Central memory CD4-positive, alpha-beta T cell (primary cell): ENCODE results near the gene NANP.
"Not testable (repeated sequence)": the region's sequence is repeated elsewhere in the genome, so short reads cannot be mapped to it uniquely, and the experiment has no call there.

Experiments used
- DNase-seq: peaks from one replicate; pipeline ENCODE4 v3.0.0; 2022

Gene NANP

GRCh38 chr20:25605148-25605547 lies 18.7 kb downstream of the NANP start:
- no peak for DNase-seq

- DNase-seq: no peak
These were observed 19.2 kb downstream of the NANP start for GRCh38 chr20:25604611-25605010.

- DNase-seq: not testable (repeated sequence)
These were observed 20.9 kb downstream of the NANP start for GRCh38 chr20:25602914-25603309.

- DNase-seq: not testable (repeated sequence)
These were observed 21.5 kb downstream of the NANP start for GRCh38 chr20:25602191-25602913.

GRCh38 chr20:25601659-25602058 lies 22.2 kb downstream of the NANP start:
- no peak for DNase-seq

- no peak for DNase-seq
These were observed 23.2 kb downstream of the NANP start for GRCh38 chr20:25600632-25601031.

GRCh38 chr20:25592135-25592852 lies 31.5 kb downstream of the NANP start:
- no peak for DNase-seq

- DNase-seq: not testable (repeated sequence)
These were observed 33.0 kb downstream of the NANP start for GRCh38 chr20:25590778-25591177.

GRCh38 chr20:25588491-25588890 lies 35.3 kb downstream of the NANP start:
- DNase-seq: no peak

- DNase-seq: no peak
These were observed 36.3 kb downstream of the NANP start for GRCh38 chr20:25587536-25587935.

- DNase-seq: no peak
These were observed 36.9 kb downstream of the NANP start for GRCh38 chr20:25586877-25587276.

- peak; percentile 35 for DNase-seq
These were observed 38.7 kb downstream of the NANP start, which contains the start of gene NINL for GRCh38 chr20:25584905-25585704. NINL (minus strand) TSS chr20:25585531; CDS start chr20:25526587, 58,944 bp downstream.

- DNase-seq: not testable (repeated sequence)
These were observed 40.2 kb downstream of the NANP start for GRCh38 chr20:25583607-25584006.

GRCh38 chr20:25580711-25581110 lies 43.1 kb downstream of the NANP start:
- DNase-seq: no peak

GRCh38 chr20:25579081-25579770 lies 44.6 kb downstream of the NANP start:
- DNase-seq: no peak

GRCh38 chr20:25576783-25577530 lies 46.9 kb downstream of the NANP start:
- no peak for DNase-seq

- no peak for DNase-seq
These were observed 49.4 kb downstream of the NANP start for GRCh38 chr20:25574411-25574810.

- DNase-seq: no peak
These were observed 50.2 kb downstream of the NANP start for GRCh38 chr20:25573288-25574251.

GRCh38 chr20:25571817-25572216 lies 52.0 kb downstream of the NANP start:
- no peak for DNase-seq

- DNase-seq: no peak
These were observed 52.6 kb downstream of the NANP start for GRCh38 chr20:25571240-25571639.

GRCh38 chr20:25570148-25570530 lies 53.7 kb downstream of the NANP start:
- no peak for DNase-seq
